ENCODE data around the gene SCO2.

- TF ChIP-seq, protein P1, sequence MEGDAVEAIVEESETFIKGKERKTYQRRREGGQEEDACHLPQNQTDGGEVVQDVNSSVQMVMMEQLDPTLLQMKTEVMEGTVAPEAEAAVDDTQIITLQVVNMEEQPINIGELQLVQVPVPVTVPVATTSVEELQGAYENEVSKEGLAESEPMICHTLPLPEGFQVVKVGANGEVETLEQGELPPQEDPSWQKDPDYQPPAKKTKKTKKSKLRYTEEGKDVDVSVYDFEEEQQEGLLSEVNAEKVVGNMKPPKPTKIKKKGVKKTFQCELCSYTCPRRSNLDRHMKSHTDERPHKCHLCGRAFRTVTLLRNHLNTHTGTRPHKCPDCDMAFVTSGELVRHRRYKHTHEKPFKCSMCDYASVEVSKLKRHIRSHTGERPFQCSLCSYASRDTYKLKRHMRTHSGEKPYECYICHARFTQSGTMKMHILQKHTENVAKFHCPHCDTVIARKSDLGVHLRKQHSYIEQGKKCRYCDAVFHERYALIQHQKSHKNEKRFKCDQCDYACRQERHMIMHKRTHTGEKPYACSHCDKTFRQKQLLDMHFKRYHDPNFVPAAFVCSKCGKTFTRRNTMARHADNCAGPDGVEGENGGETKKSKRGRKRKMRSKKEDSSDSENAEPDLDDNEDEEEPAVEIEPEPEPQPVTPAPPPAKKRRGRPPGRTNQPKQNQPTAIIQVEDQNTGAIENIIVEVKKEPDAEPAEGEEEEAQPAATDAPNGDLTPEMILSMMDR (IDR thresholded peaks at IDR 0.05; ENCODE audit: borderline replicate concordance, extremely low read depth, low read length, poor library complexity, severe bottlenecking) = peak; percentile 74
- no peak for TF ChIP-seq EZH2 (IDR thresholded peaks at IDR 0.05; ENCODE audit: borderline replicate concordance, low read depth, low read length, severe bottlenecking)
These were observed 873 bp upstream of the SCO2 start for GRCh38 chr22:50526108-50526833.

Data from DND-41 (cell line).